ENCODE data around the gene PHETA1.

The PHETA1 gene

GRCh38 chr12:111368788-111369495 lies at the start of gene PHETA1:
Gene PHETA1, minus strand, starts transcription at chr12:111369095. Its CDS starts 5,668 bp downstream, at chr12:111363427.
- peak; percentile 92 for DNase-seq

GRCh38 chr12:111418594-111418880 lies 49.6 kb upstream of the PHETA1 start:
- DNase-seq = no peak

GRCh38 chr12:111417784-111418593 lies 49.1 kb upstream of the PHETA1 start:
- DNase-seq = no peak

- DNase-seq = no peak
Measured at GRCh38 chr12:111417290-111417689, 48.4 kb upstream of the PHETA1 start.

GRCh38 chr12:111414711-111415252 lies 45.9 kb upstream of the PHETA1 start:
- no peak for DNase-seq

GRCh38 chr12:111413442-111414086 lies 44.7 kb upstream of the PHETA1 start:
- no peak for DNase-seq

GRCh38 chr12:111412830-111413441 lies 44.0 kb upstream of the PHETA1 start:
- DNase-seq = no peak

GRCh38 chr12:111412007-111412829 lies 43.3 kb upstream of the PHETA1 start:
- no peak for DNase-seq

GRCh38 chr12:111411185-111411764 lies 42.4 kb upstream of the PHETA1 start:
- no peak for DNase-seq

GRCh38 chr12:111410431-111411184 lies 41.7 kb upstream of the PHETA1 start:
- DNase-seq = no peak

GRCh38 chr12:111409780-111410430 lies 41.0 kb upstream of the PHETA1 start:
- no peak for DNase-seq

GRCh38 chr12:111409403-111409779 lies 40.5 kb upstream of the PHETA1 start:
- no peak for DNase-seq

- DNase-seq = no peak
Measured at GRCh38 chr12:111408686-111409402, 39.9 kb upstream of the PHETA1 start.

- DNase-seq = no peak
Measured at GRCh38 chr12:111408116-111408440, 39.2 kb upstream of the PHETA1 start.

- DNase-seq = no peak
Measured at GRCh38 chr12:111407377-111408115, 38.7 kb upstream of the PHETA1 start.

GRCh38 chr12:111406474-111407376 lies 37.8 kb upstream of the PHETA1 start:
- DNase-seq = no peak

GRCh38 chr12:111405859-111406473 lies 37.1 kb upstream of the PHETA1 start, which contains the start of gene SH2B3:
Gene SH2B3, plus strand, starts transcription at chr12:111405923. Its CDS starts 12,223 bp downstream, at chr12:111418146.
- DNase-seq = peak; percentile 51

Data from NCI-H510A treated with DMSO at 0.1 percent for 48 hours (cell line).